G401.6 (cell line): ENCODE measurements around the gene SLC16A11.
"Not testable (repeated sequence)": the region's sequence is repeated elsewhere in the genome, so short reads cannot be mapped to it uniquely, and the experiment has no call there.

Source experiments
- FAIRE-seq: peaks from 2 replicates; lab custom pipeline; 2012; peaks lifted over from hg19 to GRCh38; lab: Jason Lieb, UNC

Gene SLC16A11

GRCh38 chr17:7056386-7056785 lies 12.5 kb upstream of the SLC16A11 start:
- FAIRE-seq = no peak

GRCh38 chr17:7050583-7050982 lies 6.7 kb upstream of the SLC16A11 start:
- not testable (repeated sequence) for FAIRE-seq

- no peak for FAIRE-seq
Observed at GRCh38 chr17:7048968-7049367, 5.1 kb upstream of the SLC16A11 start.

- no peak for FAIRE-seq
Observed at GRCh38 chr17:7047566-7047965, 3.7 kb upstream of the SLC16A11 start.

- FAIRE-seq = not testable (repeated sequence)
Observed at GRCh38 chr17:7046725-7047397, 3.0 kb upstream of the SLC16A11 start.

- no peak for FAIRE-seq
Observed at GRCh38 chr17:7046127-7046724, 2.3 kb upstream of the SLC16A11 start.

GRCh38 chr17:7045492-7046126 lies 1.7 kb upstream of the SLC16A11 start:
- peak; percentile 94 for FAIRE-seq

- FAIRE-seq = no peak
Observed at GRCh38 chr17:7043182-7043496, 753 bp downstream of the SLC16A11 start.

GRCh38 chr17:7042501-7043181 lies 1.3 kb downstream of the SLC16A11 start:
- no peak for FAIRE-seq

- no peak for FAIRE-seq
Observed at GRCh38 chr17:7041607-7042500, 2.0 kb downstream of the SLC16A11 start.

- FAIRE-seq = no peak
Observed at GRCh38 chr17:7039832-7040231, 4.1 kb downstream of the SLC16A11 start.

GRCh38 chr17:7038025-7038862 lies 5.6 kb downstream of the SLC16A11 start:
- FAIRE-seq = no peak

GRCh38 chr17:7035591-7036368 lies 8.1 kb downstream of the SLC16A11 start, which contains the start of gene SLC16A13:
Gene SLC16A13, plus strand, starts transcription at chr17:7036015. Its CDS starts 368 bp downstream, at chr17:7036383.
- FAIRE-seq = peak; percentile 96

- no peak for FAIRE-seq
Observed at GRCh38 chr17:7034955-7035590, 8.8 kb downstream of the SLC16A11 start.

GRCh38 chr17:7029659-7030058 lies 14.2 kb downstream of the SLC16A11 start:
- no peak for FAIRE-seq

- FAIRE-seq = no peak
Observed at GRCh38 chr17:7029096-7029495, 14.8 kb downstream of the SLC16A11 start.

- FAIRE-seq = no peak
Observed at GRCh38 chr17:7027335-7027734, 16.6 kb downstream of the SLC16A11 start.

- no peak for FAIRE-seq
Observed at GRCh38 chr17:7026471-7027115, 17.3 kb downstream of the SLC16A11 start.

GRCh38 chr17:7025245-7025644 lies 18.6 kb downstream of the SLC16A11 start:
- FAIRE-seq = no peak
